ENCODE results near the gene ZNF460.

Gene ZNF460

DNA sequence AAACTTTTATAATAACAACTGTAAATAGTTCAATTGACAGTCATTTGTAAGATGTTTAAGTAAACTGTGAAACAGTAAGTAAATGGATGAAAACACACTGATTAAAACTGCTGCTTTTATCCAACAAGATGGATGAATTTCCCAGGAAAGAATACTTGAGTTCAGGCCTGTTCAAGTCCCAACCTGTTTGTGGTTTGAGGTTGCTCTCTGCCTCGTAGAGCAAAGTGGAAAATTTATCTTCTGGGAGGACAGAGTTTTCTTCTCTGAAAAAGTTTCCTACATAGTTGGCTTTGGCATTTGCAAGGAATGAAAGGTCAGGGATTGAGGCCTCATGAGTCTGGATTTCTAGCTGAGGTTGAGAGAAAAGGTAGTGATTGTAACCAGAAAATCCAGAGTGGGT lies 24.8 kb downstream of the ZNF460 start:
- Histone ChIP-seq H3K27me3 (ENCODE audit: control insufficient read depth in 1 of 2, insufficient read depth in 2 of 2, low read length in 2 of 2) (no peaks in the 10 kb centered on the region), H3K9me3 (ENCODE audit: control insufficient read depth in 1 of 2, low read length in 2 of 2) (peaks cover 2 to 6% of the 10 kb centered on the region in 2 donors), H3K4me1 (ENCODE audit: control insufficient read depth in 1 of 2, insufficient read depth in 2 of 2, low read length in 2 of 2) (no peaks in the 10 kb centered on the region), H3K27ac (ENCODE audit: low read depth, low read length) (no peak overlapping the region), H3K36me3 (ENCODE audit: control insufficient read depth in 1 of 2, insufficient read depth in 2 of 2, low read length in 2 of 2) (peaks cover 16 to 31% of the 10 kb centered on the region in 2 donors), H3K9ac (ENCODE audit: low read depth in 1 of 2, low read length in 2 of 2) (no peak overlapping the region), H3K4me3 (ENCODE audit: low read depth in 1 of 2, low read length in 2 of 2) (no peak overlapping the region)

DNA sequence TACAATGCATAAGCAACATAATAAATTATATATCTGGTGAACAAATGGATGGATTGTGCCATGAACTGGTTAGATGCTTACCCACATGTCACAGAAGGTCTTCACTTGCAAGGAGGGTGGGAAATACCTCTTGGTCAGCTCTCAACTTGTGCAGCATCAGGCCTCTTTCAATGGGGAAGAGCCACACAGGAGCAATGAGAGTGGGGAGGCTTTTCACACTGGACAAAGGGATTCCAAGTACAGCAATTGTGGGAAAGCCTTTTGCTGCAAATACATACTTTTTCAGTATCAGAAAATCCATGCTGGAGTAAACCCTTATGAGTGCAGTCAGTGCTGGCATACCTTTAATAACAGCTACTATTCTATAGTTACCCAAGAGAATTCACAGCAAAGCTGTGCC lies 28.2 kb downstream of the ZNF460 start:
- Histone ChIP-seq H3K9me3 (ENCODE audit: control insufficient read depth in 1 of 2, low read length in 2 of 2) (peaks cover 2 to 6% of the 10 kb centered on the region in 2 donors), H3K36me3 (ENCODE audit: control insufficient read depth in 1 of 2, insufficient read depth in 2 of 2, low read length in 2 of 2) (peaks cover 0 to 4% of the 10 kb centered on the region in 2 donors), H3K27me3 (ENCODE audit: control insufficient read depth in 1 of 2, insufficient read depth in 2 of 2, low read length in 2 of 2) (no peaks in the 10 kb centered on the region), H3K9ac (ENCODE audit: low read depth in 1 of 2, low read length in 2 of 2) (no peak overlapping the region), H3K4me1 (ENCODE audit: control insufficient read depth in 1 of 2, insufficient read depth in 2 of 2, low read length in 2 of 2) (no peaks in the 10 kb centered on the region), H3K4me3 (ENCODE audit: low read depth in 1 of 2, low read length in 2 of 2) (no peak overlapping the region), H3K27ac (ENCODE audit: low read depth, low read length) (no peak overlapping the region)

- Histone ChIP-seq H3K27ac (ENCODE audit: low read depth, low read length) (no peak overlapping the region), H3K36me3 (ENCODE audit: control insufficient read depth in 1 of 2, insufficient read depth in 2 of 2, low read length in 2 of 2) (peaks cover 0 to 4% of the 10 kb centered on the region in 2 donors), H3K4me3 (ENCODE audit: low read depth in 1 of 2, low read length in 2 of 2) (no peak overlapping the region), H3K9ac (ENCODE audit: low read depth in 1 of 2, low read length in 2 of 2) (no peak overlapping the region), H3K27me3 (ENCODE audit: control insufficient read depth in 1 of 2, insufficient read depth in 2 of 2, low read length in 2 of 2) (no peaks in the 10 kb centered on the region), H3K9me3 (ENCODE audit: control insufficient read depth in 1 of 2, low read length in 2 of 2) (peaks cover 2 to 6% of the 10 kb centered on the region in 2 donors), H3K4me1 (ENCODE audit: control insufficient read depth in 1 of 2, insufficient read depth in 2 of 2, low read length in 2 of 2) (no peaks in the 10 kb centered on the region)
These were observed 30.5 kb downstream of the ZNF460 start for GRCh38 chr19:57310792-57311191.

GRCh38 chr19:57314146-57314545 lies 33.9 kb downstream of the ZNF460 start:
- Histone ChIP-seq H3K36me3 (ENCODE audit: control insufficient read depth in 1 of 2, insufficient read depth in 2 of 2, low read length in 2 of 2) (no peaks in the 10 kb centered on the region), H3K4me1 (ENCODE audit: control insufficient read depth in 1 of 2, insufficient read depth in 2 of 2, low read length in 2 of 2) (no peaks in the 10 kb centered on the region), H3K27ac (ENCODE audit: low read depth, low read length) (no peak overlapping the region), H3K9ac (ENCODE audit: low read depth in 1 of 2, low read length in 2 of 2) (no peak overlapping the region), H3K27me3 (ENCODE audit: control insufficient read depth in 1 of 2, insufficient read depth in 2 of 2, low read length in 2 of 2) (no peaks in the 10 kb centered on the region), H3K9me3 (ENCODE audit: control insufficient read depth in 1 of 2, low read length in 2 of 2) (peaks cover 0 to 4% of the 10 kb centered on the region in 2 donors), H3K4me3 (ENCODE audit: low read depth in 1 of 2, low read length in 2 of 2) (no peak overlapping the region)

DNA sequence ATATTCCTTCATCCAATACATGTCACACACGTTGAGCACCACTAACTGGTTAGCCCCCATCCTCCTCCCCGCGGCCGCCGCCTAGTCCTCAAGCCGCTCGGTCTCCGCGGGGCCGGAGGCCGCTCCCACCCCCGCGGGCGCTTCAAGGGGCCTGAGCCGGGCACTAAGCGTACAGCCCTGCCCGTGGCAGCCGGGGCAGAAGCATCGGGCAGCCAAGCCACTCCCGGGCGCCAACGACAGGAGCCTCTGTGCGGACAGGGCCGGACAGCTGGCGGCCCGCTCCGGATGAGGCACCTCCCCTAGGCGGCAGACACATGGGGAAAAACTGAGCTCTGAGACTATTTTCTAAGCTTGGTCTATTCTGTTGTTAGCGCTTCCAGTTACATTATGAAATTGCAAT lies 37.2 kb downstream of the ZNF460 start:
- no peak overlapping the region for H3K9ac ChIP-seq (ENCODE audit: low read depth in 1 of 2, low read length in 2 of 2)
- H3K4me3 ChIP-seq (ENCODE audit: low read depth in 1 of 2, low read length in 2 of 2), result no peak overlapping the region
- no peaks in the 10 kb centered on the region for H3K36me3 ChIP-seq (ENCODE audit: control insufficient read depth in 1 of 2, insufficient read depth in 2 of 2, low read length in 2 of 2)
- no peak overlapping the region for H3K27ac ChIP-seq (ENCODE audit: low read depth, low read length)
- peaks cover 0 to 4% of the 10 kb centered on the region in 2 donors for H3K9me3 ChIP-seq (ENCODE audit: control insufficient read depth in 1 of 2, low read length in 2 of 2)
- H3K27me3 ChIP-seq (ENCODE audit: control insufficient read depth in 1 of 2, insufficient read depth in 2 of 2, low read length in 2 of 2), result no peaks in the 10 kb centered on the region
- peaks cover 13% of the 10 kb centered on the region in 2 donors for H3K4me1 ChIP-seq (ENCODE audit: control insufficient read depth in 1 of 2, insufficient read depth in 2 of 2, low read length in 2 of 2)

- Histone ChIP-seq H3K4me3 (ENCODE audit: low read depth in 1 of 2, low read length in 2 of 2) (peak overlapping the region; percentile 72 to 79), H3K9me3 (ENCODE audit: control insufficient read depth in 1 of 2, low read length in 2 of 2) (peaks cover 0 to 7% of the 10 kb centered on the region in 2 donors), H3K9ac (ENCODE audit: low read depth in 1 of 2, low read length in 2 of 2) (peak overlapping the region; percentile 67 to 71), H3K4me1 (ENCODE audit: control insufficient read depth in 1 of 2, insufficient read depth in 2 of 2, low read length in 2 of 2) (peaks cover 13% of the 10 kb centered on the region in 2 donors), H3K36me3 (ENCODE audit: control insufficient read depth in 1 of 2, insufficient read depth in 2 of 2, low read length in 2 of 2) (peaks cover 5 to 16% of the 10 kb centered on the region in 2 donors), H3K27me3 (ENCODE audit: control insufficient read depth in 1 of 2, insufficient read depth in 2 of 2, low read length in 2 of 2) (no peaks in the 10 kb centered on the region), H3K27ac (ENCODE audit: low read depth, low read length) (peak overlapping the region; percentile 71)
These were observed 39.5 kb downstream of the ZNF460 start for GRCh38 chr19:57319869-57320179.

DNA sequence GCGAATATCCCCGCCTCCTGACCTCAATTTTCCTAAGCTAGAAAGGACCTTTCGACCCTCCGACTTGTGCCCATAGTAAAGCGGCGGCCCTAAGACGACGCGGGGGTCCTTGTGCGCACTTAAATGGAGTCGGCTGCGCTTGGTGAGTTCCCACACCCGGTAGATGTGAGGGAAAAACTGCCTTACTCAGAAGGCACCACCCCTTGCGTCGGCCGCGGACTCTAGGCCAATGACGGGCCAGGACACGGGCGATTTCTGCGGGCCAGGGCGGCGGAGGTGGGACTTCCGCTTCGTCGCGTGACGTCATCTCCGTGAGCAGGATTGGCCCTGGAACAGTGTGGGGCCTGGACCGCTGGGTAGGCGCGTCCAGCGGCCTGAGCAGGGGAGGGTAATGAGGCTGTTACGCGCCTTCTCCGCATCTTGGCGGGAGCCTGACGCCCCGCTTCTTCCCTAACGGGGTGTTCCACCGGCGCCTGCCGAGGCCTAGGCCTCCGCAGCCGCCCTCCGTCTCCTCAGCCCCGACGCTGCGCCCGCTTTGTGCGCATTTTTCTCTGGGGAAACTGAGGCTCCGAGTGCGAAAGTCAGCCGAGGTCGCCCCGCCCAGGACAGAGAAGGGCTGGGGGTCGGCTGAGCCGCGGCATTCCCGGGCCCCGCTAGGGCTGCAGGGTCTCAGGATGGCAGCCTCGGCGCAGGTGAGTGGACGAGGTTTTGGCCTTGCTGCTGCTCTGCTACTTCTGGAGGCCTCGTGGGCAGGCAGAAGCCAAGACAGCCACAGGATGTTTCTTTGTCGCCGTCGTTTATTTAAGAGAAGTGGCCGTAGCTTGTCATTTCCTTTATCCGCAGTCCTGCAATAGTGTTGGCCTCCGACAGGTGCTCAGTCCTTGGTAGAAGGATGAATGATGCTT lies 40.1 kb downstream of the ZNF460 start, which contains the start of gene ZNF543:
Gene ZNF543, plus strand, starts transcription at position 293 of the 905 bp plus-strand sequence. Its CDS starts 382 bp downstream, at position 675.
- peak within 1 kb of the TSS; percentile 71 for H3K27ac ChIP-seq (ENCODE audit: low read depth, low read length)
- peak within 1 kb of the TSS; percentile 72 to 79 for H3K4me3 ChIP-seq (ENCODE audit: low read depth in 1 of 2, low read length in 2 of 2)
- H3K9ac ChIP-seq (ENCODE audit: low read depth in 1 of 2, low read length in 2 of 2), result peak within 1 kb of the TSS; percentile 67 to 71
- H3K27me3 ChIP-seq (ENCODE audit: control insufficient read depth in 1 of 2, insufficient read depth in 2 of 2, low read length in 2 of 2), result no peaks in the 10 kb centered on the region
- H3K9me3 ChIP-seq (ENCODE audit: control insufficient read depth in 1 of 2, low read length in 2 of 2), result peaks cover 0 to 11% of the 10 kb centered on the region in 2 donors
- H3K36me3 ChIP-seq (ENCODE audit: control insufficient read depth in 1 of 2, insufficient read depth in 2 of 2, low read length in 2 of 2), result peaks cover 11 to 22% of the 10 kb centered on the region in 2 donors
- H3K4me1 ChIP-seq (ENCODE audit: control insufficient read depth in 1 of 2, insufficient read depth in 2 of 2, low read length in 2 of 2), result peaks cover 13% of the 10 kb centered on the region in 2 donors

- Histone ChIP-seq H3K4me3 (ENCODE audit: low read depth in 1 of 2, low read length in 2 of 2) (peak overlapping the region; percentile 72 to 79), H3K9me3 (ENCODE audit: control insufficient read depth in 1 of 2, low read length in 2 of 2) (peaks cover 0 to 11% of the 10 kb centered on the region in 2 donors), H3K36me3 (ENCODE audit: control insufficient read depth in 1 of 2, insufficient read depth in 2 of 2, low read length in 2 of 2) (peaks cover 11 to 28% of the 10 kb centered on the region in 2 donors), H3K27ac (ENCODE audit: low read depth, low read length) (no peak overlapping the region), H3K4me1 (ENCODE audit: control insufficient read depth in 1 of 2, insufficient read depth in 2 of 2, low read length in 2 of 2) (peaks cover 13% of the 10 kb centered on the region in 2 donors), H3K27me3 (ENCODE audit: control insufficient read depth in 1 of 2, insufficient read depth in 2 of 2, low read length in 2 of 2) (no peaks in the 10 kb centered on the region), H3K9ac (ENCODE audit: low read depth in 1 of 2, low read length in 2 of 2) (peak overlapping the region; percentile 67 to 71)
These were observed 40.8 kb downstream of the ZNF460 start for GRCh38 chr19:57321116-57321515.

- peak overlapping the region; percentile 72 to 79 for H3K4me3 ChIP-seq (ENCODE audit: low read depth in 1 of 2, low read length in 2 of 2)
- H3K27me3 ChIP-seq (ENCODE audit: control insufficient read depth in 1 of 2, insufficient read depth in 2 of 2, low read length in 2 of 2), result no peaks in the 10 kb centered on the region
- H3K27ac ChIP-seq (ENCODE audit: low read depth, low read length), result no peak overlapping the region
- H3K36me3 ChIP-seq (ENCODE audit: control insufficient read depth in 1 of 2, insufficient read depth in 2 of 2, low read length in 2 of 2), result peaks cover 15 to 35% of the 10 kb centered on the region in 2 donors
- no peak overlapping the region for H3K9ac ChIP-seq (ENCODE audit: low read depth in 1 of 2, low read length in 2 of 2)
- peaks cover 0 to 15% of the 10 kb centered on the region in 2 donors for H3K9me3 ChIP-seq (ENCODE audit: control insufficient read depth in 1 of 2, low read length in 2 of 2)
- peaks cover 13% of the 10 kb centered on the region in 2 donors for H3K4me1 ChIP-seq (ENCODE audit: control insufficient read depth in 1 of 2, insufficient read depth in 2 of 2, low read length in 2 of 2)
These were observed 41.5 kb downstream of the ZNF460 start for GRCh38 chr19:57321751-57322150.

DNA sequence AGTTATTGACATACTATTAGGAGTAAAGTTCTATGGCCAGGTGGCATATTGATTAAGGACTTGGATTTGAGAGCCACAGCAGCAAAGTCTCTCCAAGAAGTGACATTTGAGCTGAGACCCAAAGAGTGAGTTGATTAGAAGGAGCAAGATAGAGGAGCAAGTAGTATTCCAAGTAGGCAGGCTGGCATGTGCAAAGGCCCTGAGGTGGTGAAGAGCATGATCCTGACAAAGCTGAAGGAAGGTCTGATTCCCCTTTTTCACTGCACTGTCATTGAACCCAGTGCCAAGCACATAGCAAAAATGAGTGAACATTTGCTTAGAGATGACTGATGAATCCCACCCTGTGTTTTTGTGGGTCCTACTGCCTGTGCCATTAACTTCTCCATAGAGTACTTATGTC lies 44.7 kb downstream of the ZNF460 start:
- H3K36me3 ChIP-seq (ENCODE audit: control insufficient read depth in 1 of 2, insufficient read depth in 2 of 2, low read length in 2 of 2), result peaks cover 37 to 60% of the 10 kb centered on the region in 2 donors
- no peaks in the 10 kb centered on the region for H3K27me3 ChIP-seq (ENCODE audit: control insufficient read depth in 1 of 2, insufficient read depth in 2 of 2, low read length in 2 of 2)
- peaks cover 21 to 26% of the 10 kb centered on the region in 2 donors for H3K9me3 ChIP-seq (ENCODE audit: control insufficient read depth in 1 of 2, low read length in 2 of 2)
- H3K4me3 ChIP-seq (ENCODE audit: low read depth in 1 of 2, low read length in 2 of 2), result no peak overlapping the region
- peaks cover 13% of the 10 kb centered on the region in 2 donors for H3K4me1 ChIP-seq (ENCODE audit: control insufficient read depth in 1 of 2, insufficient read depth in 2 of 2, low read length in 2 of 2)
- H3K27ac ChIP-seq (ENCODE audit: low read depth, low read length), result no peak overlapping the region
- no peak overlapping the region for H3K9ac ChIP-seq (ENCODE audit: low read depth in 1 of 2, low read length in 2 of 2)
